Esophagus muscularis mucosa (tissue), 4 donors: ENCODE results near the gene NKAIN4. TPM values are rescaled to one million over a fixed set of nuclear protein-coding genes. Genes with fewer than 3 reads are reported as not detected.

Experiments used
- DNase-seq: peaks from one replicate; pipeline ENCODE4 v3.0.0-alpha.2; 2017; ENCODE audit errors: extremely low spot score
- H3K27ac ChIP-seq, 4 donors: fragments of 200-600 bp; sonication (generic); replicated peaks in 1 of 4; 1 replicate in 3 of 4; 2 replicates in 1 of 4; pipeline ENCODE4 v1.5.1; 2016 to 2019; ENCODE audit warnings: mild to moderate bottlenecking in 1 of 4
- H3K27me3 ChIP-seq, 4 donors: fragments of 200-600 bp; sonication (generic); one replicate each; pipeline versions ENCODE4 v1.5.1 to v1.6.0; 2016 to 2019
- H3K36me3 ChIP-seq, 4 donors: fragments of 200-600 bp; sonication (generic); one replicate each; pipeline ENCODE4 v1.5.1; 2016 to 2019
- H3K4me1 ChIP-seq, 4 donors: fragments of 200-600 bp; sonication (generic); one replicate each; pipeline ENCODE4 v1.5.1; 2016 to 2019
- H3K4me3 ChIP-seq, 4 donors: fragments of 200-600 bp; sonication (generic); 1 replicate in 2 of 4; 2 replicates in 2 of 4; pipeline ENCODE4 v1.5.1; 2016 to 2019; ENCODE audit warnings: mild to moderate bottlenecking in 4 of 4, moderate library complexity in 1 of 4
- H3K9me3 ChIP-seq, 4 donors: fragments of 200-600 bp; sonication (generic); 1 replicate in 3 of 4; 2 replicates in 1 of 4; pipeline ENCODE4 v1.5.1; 2016 to 2019
- EP300 ChIP-seq: sonication (generic); formaldehyde crosslinking; IDR thresholded peaks from one replicate; pipeline ENCODE4 v1.6.1; 2017; ENCODE audit warnings: antibody characterized with exemption
- POLR2A ChIP-seq: fragments of 450-650 bp; IDR thresholded peaks from one replicate; pipeline ENCODE4 v1.6.1; 2017; ENCODE audit warnings: antibody characterized with exemption, moderate library complexity, mild to moderate bottlenecking, low read depth
- POLR2AphosphoS5 ChIP-seq, 2 donors: sonication (generic); formaldehyde crosslinking; IDR thresholded peaks; one replicate each; pipeline ENCODE4 v1.6.1; 2017; ENCODE audit warnings: antibody characterized with exemption in 2 of 2
- WGBS: methylation state at CpG from one replicate; pipeline ENCODE4 v1.1.5; 2018; 5-methylcytosine and 5-hydroxymethylcytosine counted together
- intact Hi-C: fragments of 100-400 bp; cut with DNase I; formaldehyde crosslinking; loops from one replicate; pipeline ENCODE4 v1.15.1; 2023
- total RNA-seq, 4 donors: library from RNA; depleted of rRNA; stranded (reverse); fragments of >200 nt; gene quantifications; one replicate each; pipeline versions ENCODE4 v1.1.0 to v1.2.1, GENCODE V29; 2016
- TF ChIP-seq, protein P1 (sequence below), 3 experiments: fragments of 200-600 bp in 2 of 3; fragments of 450-650 bp in 1 of 3; sonication (generic) in 2 of 3; IDR thresholded peaks; one replicate each; pipeline ENCODE4 v1.5.1; 2017 to 2019; ENCODE audit warnings: antibody characterized with exemption in 3 of 3, mild to moderate bottlenecking in 2 of 3, moderate library complexity in 1 of 3

Gene NKAIN4
- total RNA-seq, 4 donors from 2014 or later = 0.17 to 0.45 TPM; not detected in 2

DNA sequence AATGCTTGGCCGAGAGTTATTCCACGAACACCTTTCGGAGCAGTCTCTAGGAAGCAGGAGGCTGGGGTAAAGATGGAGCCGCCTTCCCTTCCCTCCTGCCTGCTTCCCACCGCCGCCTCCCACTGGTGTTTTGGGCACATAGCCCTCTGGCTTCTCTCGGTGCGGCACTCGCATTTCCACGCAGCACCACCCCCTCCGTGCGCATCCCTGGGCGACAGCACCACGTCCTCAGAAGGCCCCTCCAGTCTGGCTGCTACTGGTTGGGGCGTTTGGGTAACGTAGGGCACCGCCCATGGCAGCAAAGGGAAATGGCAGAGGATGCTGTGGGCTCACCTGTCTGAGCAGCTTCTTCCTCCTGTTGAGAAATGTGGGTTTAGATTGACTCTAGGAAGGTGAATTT, 41.2 kb upstream of the NKAIN4 start:
- Histone ChIP-seq H3K4me1 (peaks cover 0 to 11% (median 3%) of the 10 kb centered on the region in 4 donors), H3K9me3 (no peaks in the 10 kb centered on the region), H3K4me3 (no peak overlapping the region), H3K27me3 (peaks cover 0 to 90% (median 31%) of the 10 kb centered on the region in 4 donors), H3K36me3 (no peaks in the 10 kb centered on the region), H3K27ac (no peak overlapping the region)
- no peak for DNase-seq
- 28% methylated on average over 17 of the region's 17 CpGs for WGBS
- TF ChIP-seq POLR2AphosphoS5 (IDR thresholded peaks at IDR 0.05) (no peak), EP300 (no peak), POLR2A (no peak)
- TF ChIP-seq, protein P1, sequence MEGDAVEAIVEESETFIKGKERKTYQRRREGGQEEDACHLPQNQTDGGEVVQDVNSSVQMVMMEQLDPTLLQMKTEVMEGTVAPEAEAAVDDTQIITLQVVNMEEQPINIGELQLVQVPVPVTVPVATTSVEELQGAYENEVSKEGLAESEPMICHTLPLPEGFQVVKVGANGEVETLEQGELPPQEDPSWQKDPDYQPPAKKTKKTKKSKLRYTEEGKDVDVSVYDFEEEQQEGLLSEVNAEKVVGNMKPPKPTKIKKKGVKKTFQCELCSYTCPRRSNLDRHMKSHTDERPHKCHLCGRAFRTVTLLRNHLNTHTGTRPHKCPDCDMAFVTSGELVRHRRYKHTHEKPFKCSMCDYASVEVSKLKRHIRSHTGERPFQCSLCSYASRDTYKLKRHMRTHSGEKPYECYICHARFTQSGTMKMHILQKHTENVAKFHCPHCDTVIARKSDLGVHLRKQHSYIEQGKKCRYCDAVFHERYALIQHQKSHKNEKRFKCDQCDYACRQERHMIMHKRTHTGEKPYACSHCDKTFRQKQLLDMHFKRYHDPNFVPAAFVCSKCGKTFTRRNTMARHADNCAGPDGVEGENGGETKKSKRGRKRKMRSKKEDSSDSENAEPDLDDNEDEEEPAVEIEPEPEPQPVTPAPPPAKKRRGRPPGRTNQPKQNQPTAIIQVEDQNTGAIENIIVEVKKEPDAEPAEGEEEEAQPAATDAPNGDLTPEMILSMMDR (IDR thresholded peaks at IDR 0.05) = no peak
- intact Hi-C loops = no loop called here

DNA sequence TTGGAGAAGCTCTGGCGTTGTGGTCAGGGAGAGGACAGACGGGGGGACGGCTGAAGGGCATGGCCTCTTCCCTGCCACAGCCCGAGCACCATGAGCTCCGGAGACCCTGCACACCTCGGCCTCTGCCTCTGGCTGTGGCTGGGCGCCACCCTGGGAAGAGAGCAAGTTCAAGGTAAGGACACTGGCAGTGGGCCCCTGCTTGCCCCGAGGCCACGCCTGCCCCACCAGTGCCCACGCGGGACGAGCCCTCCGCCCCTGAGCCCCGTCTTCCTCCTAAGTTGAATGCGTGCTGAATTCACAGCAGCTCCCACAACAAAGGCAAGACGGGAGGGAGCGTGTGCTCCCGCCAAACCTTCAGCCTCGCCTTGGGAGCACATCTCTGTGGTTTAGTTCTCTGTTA, 40.8 kb upstream of the NKAIN4 start:
- Histone ChIP-seq H3K4me1 (peaks cover 0 to 11% (median 3%) of the 10 kb centered on the region in 4 donors), H3K36me3 (no peaks in the 10 kb centered on the region), H3K9me3 (no peaks in the 10 kb centered on the region), H3K27me3 (peaks cover 0 to 89% (median 31%) of the 10 kb centered on the region in 4 donors), H3K4me3 (no peak overlapping the region), H3K27ac (no peak overlapping the region)
- intact Hi-C loops = no loop called here
- 50% methylated on average over 5 of the region's 19 CpGs for WGBS
- no peak for TF ChIP-seq EP300
- no peak for TF ChIP-seq POLR2AphosphoS5 (IDR thresholded peaks at IDR 0.05)
- TF ChIP-seq, protein P1 (IDR thresholded peaks at IDR 0.05) = no peak
- no peak for TF ChIP-seq POLR2A
- DNase-seq = no peak

DNA sequence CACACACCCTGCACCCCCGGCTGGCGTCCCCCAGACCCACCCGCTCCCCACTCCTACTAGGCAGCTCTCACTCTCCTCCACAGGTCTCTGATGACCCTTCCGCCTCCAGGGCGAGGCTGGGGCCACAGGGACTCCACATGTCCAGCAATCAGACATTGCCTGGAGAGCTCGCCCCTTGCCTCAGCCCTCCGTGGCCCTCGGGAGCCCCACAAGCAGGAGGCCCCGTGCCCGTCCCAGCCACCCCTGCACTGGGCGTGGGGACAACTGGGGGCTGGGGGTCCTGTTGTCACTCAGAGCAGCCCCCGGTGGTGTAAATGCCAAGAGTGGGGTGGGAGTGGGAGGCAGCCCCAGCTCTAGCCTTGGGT, 40.3 kb upstream of the NKAIN4 start:
- TF ChIP-seq POLR2A = no peak
- no peak for TF ChIP-seq EP300
- TF ChIP-seq, protein P1 (IDR thresholded peaks at IDR 0.05) = no peak
- TF ChIP-seq POLR2AphosphoS5 (IDR thresholded peaks at IDR 0.05) = no peak
- 97% methylated on average over 4 of the region's 12 CpGs for WGBS

DNA sequence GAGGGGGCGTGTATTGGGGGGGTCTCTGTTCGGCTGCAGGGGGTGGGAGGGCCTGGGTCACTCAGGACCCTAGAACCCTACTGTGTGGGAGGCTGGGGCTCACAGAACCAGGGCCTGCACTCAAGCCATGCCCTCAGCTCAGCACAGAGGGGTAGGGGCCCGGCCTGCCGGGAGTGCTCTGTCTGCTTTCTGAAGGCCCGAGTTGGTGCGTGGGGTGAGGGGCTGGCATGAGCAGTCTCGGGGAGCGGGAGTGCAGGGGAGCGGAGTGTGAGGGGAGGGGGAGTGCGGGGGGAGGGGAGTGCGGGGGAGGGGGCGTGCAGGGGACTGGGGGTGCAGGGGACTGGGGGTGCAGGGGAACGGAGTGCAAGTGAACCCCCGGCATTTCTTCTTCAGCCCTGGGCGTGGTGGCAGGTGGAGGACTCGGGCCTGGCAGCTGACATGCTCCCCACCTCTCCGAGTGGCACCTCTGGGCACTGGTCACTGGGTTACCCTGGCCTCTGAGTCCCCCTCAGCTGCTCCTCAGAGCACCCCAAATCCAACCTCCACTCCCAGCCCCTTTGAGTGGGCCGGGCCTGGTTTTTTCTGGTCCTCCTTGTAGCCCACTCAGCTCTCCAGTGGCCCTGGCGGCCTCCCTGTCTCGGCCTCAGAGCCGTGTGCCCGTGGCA, 39.7 kb upstream of the NKAIN4 start:
- intact Hi-C loops = no loop called here
- 67% methylated on average over 15 of the region's 22 CpGs for WGBS
- H3K4me3 ChIP-seq = no peak overlapping the region
- no peak overlapping the region for H3K27ac ChIP-seq
- peaks cover 0 to 80% (median 28%) of the 10 kb centered on the region in 4 donors for H3K27me3 ChIP-seq
- peaks cover 1 to 6% (median 4%) of the 10 kb centered on the region in 4 donors for H3K36me3 ChIP-seq
- TF ChIP-seq, protein P1 (IDR thresholded peaks at IDR 0.05) = no peak
- TF ChIP-seq POLR2AphosphoS5 (IDR thresholded peaks at IDR 0.05) = no peak
- no peak for TF ChIP-seq EP300
- no peak for TF ChIP-seq POLR2A
- H3K9me3 ChIP-seq = no peaks in the 10 kb centered on the region
- peaks cover 0 to 11% (median 3%) of the 10 kb centered on the region in 4 donors for H3K4me1 ChIP-seq
- DNase-seq = no peak

More for the DNA sequence above, 40.3 kb upstream of the NKAIN4 start:
- intact Hi-C loops = no loop called here
- Histone ChIP-seq H3K4me1 (peaks cover 0 to 11% (median 3%) of the 10 kb centered on the region in 4 donors), H3K4me3 (no peak overlapping the region), H3K36me3 (peaks cover 0 to under 1% (median under 1%) of the 10 kb centered on the region in 4 donors), H3K27ac (no peak overlapping the region), H3K9me3 (no peaks in the 10 kb centered on the region), H3K27me3 (peaks cover 0 to 85% (median 30%) of the 10 kb centered on the region in 4 donors)
- DNase-seq = no peak
